HL-60 (cell line): Measurements from ENCODE around the gene TBC1D16.
A peak's percentile ranks its signal among the peaks of the same experiment; 100 is the strongest.

Experiments used
- DNase-seq, 2 experiments: peaks; one replicate each; pipeline ENCODE4 v3.0.0-alpha.2; 2010 to 2020; ENCODE audit warnings: low read depth in 1 of 2, low spot score in 1 of 2
- H3K27ac ChIP-seq: fragments of 250-450 bp; sonication (Bioruptor Pico); replicated peaks from 2 replicates; pipeline ENCODE4 v1.5.1; 2020; ENCODE audit warnings: mild to moderate bottlenecking, moderate library complexity
- H3K27me3 ChIP-seq: fragments of 250-450 bp; sonication (Bioruptor Pico); 2 replicates; pipeline ENCODE4 v1.5.1; 2021; ENCODE audit warnings: mild to moderate bottlenecking, moderate library complexity; ENCODE audit not compliant: insufficient read depth, poor library complexity, severe bottlenecking
- H3K4me3 ChIP-seq: replicated peaks from 2 replicates; pipeline ENCODE4 v1.5.1; 2011; ENCODE audit warnings: mild to moderate bottlenecking, control low read depth, low read length; ENCODE audit not compliant: insufficient read depth
- CTCF ChIP-seq: IDR thresholded peaks from one replicate; pipeline ENCODE4 v1.5.1; 2011; ENCODE audit warnings: low read length, control low read depth, inconsistent platforms; ENCODE audit not compliant: insufficient read depth
- GABPA ChIP-seq: IDR thresholded peaks from 2 replicates; pipeline ENCODE4 v1.6.1; 2012; ENCODE audit warnings: low read depth
- POLR2AphosphoS5 ChIP-seq: IDR thresholded peaks from 2 replicates; pipeline ENCODE4 v1.6.1; 2012; ENCODE audit warnings: low read depth
- REST ChIP-seq: IDR thresholded peaks from 2 replicates; pipeline ENCODE4 v1.6.1; 2012; ENCODE audit warnings: low read depth; ENCODE audit not compliant: insufficient replicate concordance
- SPI1 ChIP-seq: IDR thresholded peaks from 2 replicates; pipeline ENCODE4 v1.6.1; 2012; ENCODE audit warnings: low read depth, mild to moderate bottlenecking, borderline replicate concordance

Gene TBC1D16

GRCh38 chr17:80063830-80064585 is 28.3 kb upstream of the TBC1D16 start:
- DNase-seq: peak; percentile 41 to 61
- H3K27me3 ChIP-seq: peaks cover 3% of the 10 kb centered on the region

GRCh38 chr17:80061421-80061820 is 25.7 kb upstream of the TBC1D16 start:
- Histone ChIP-seq H3K27ac (no peak overlapping the region), H3K27me3 (peaks cover 3% of the 10 kb centered on the region), H3K4me3 (no peak overlapping the region)
- DNase-seq: no peak
- TF ChIP-seq GABPA (no peak), POLR2AphosphoS5 (no peak), CTCF (no peak), SPI1 (no peak), REST (no peak)

More at GRCh38 chr17:80063830-80064585, 28.3 kb upstream of the TBC1D16 start:
- no peak overlapping the region for H3K27ac ChIP-seq
- no peak overlapping the region for H3K4me3 ChIP-seq
- TF ChIP-seq REST (no peak), CTCF (no peak), POLR2AphosphoS5 (no peak), SPI1 (peak; percentile 55; the same call in 1 of the 2 replicates), GABPA (no peak)

- DNase-seq: no peak
- H3K27me3 ChIP-seq: peaks cover 3% of the 10 kb centered on the region
- TF ChIP-seq GABPA (no peak), REST (no peak), SPI1 (no peak), CTCF (no peak), POLR2AphosphoS5 (no peak)
- H3K27ac ChIP-seq: no peak overlapping the region
- no peak overlapping the region for H3K4me3 ChIP-seq
Observed at GRCh38 chr17:80060644-80061043, 25.0 kb upstream of the TBC1D16 start.
